HG03469 (cell line): ENCODE data around the gene TNFAIP6.
"Not testable (repeated sequence)": the region's sequence is repeated elsewhere in the genome, so short reads cannot be mapped to it uniquely, and the experiment has no call there.

ENCODE experiments used
- ATAC-seq: cut with Tn5 transposase; IDR thresholded peaks from one replicate; pipeline ENCODE4 v1.9.1; 2021; ENCODE audit warnings: mild to moderate bottlenecking, moderate library complexity, moderate number of reproducible peaks; ENCODE audit not compliant: unreplicated experiment

The TNFAIP6 gene

GRCh38 chr2:151357359-151357758 lies at the start of gene TNFAIP6:
Gene TNFAIP6 (plus strand): TSS chr2:151357592. CDS start chr2:151357667, 75 bp downstream.
- ATAC-seq, result no peak

GRCh38 chr2:151310313-151310712 lies 47.1 kb upstream of the TNFAIP6 start:
- not testable (repeated sequence) for ATAC-seq

GRCh38 chr2:151312440-151312839 lies 45.0 kb upstream of the TNFAIP6 start:
- not testable (repeated sequence) for ATAC-seq

- ATAC-seq, result no peak
Observed at GRCh38 chr2:151315381-151315903, 42.0 kb upstream of the TNFAIP6 start.

GRCh38 chr2:151325581-151326095 lies 31.8 kb upstream of the TNFAIP6 start:
- ATAC-seq, result no peak

- ATAC-seq, result no peak
Observed at GRCh38 chr2:151326554-151326953, 30.8 kb upstream of the TNFAIP6 start.

GRCh38 chr2:151329998-151330397 lies 27.4 kb upstream of the TNFAIP6 start:
- no peak for ATAC-seq

GRCh38 chr2:151333083-151333482 lies 24.3 kb upstream of the TNFAIP6 start:
- no peak for ATAC-seq

- no peak for ATAC-seq
Observed at GRCh38 chr2:151334082-151334815, 23.1 kb upstream of the TNFAIP6 start.

GRCh38 chr2:151336863-151337371 lies 20.5 kb upstream of the TNFAIP6 start:
- ATAC-seq, result no peak

GRCh38 chr2:151337643-151338042 lies 19.7 kb upstream of the TNFAIP6 start:
- no peak for ATAC-seq

- no peak for ATAC-seq
Observed at GRCh38 chr2:151338115-151338514, 19.3 kb upstream of the TNFAIP6 start.

- ATAC-seq, result no peak
Observed at GRCh38 chr2:151343073-151343472, 14.3 kb upstream of the TNFAIP6 start.

- not testable (repeated sequence) for ATAC-seq
Observed at GRCh38 chr2:151344191-151344590, 13.2 kb upstream of the TNFAIP6 start.

- ATAC-seq, result no peak
Observed at GRCh38 chr2:151344906-151345305, 12.5 kb upstream of the TNFAIP6 start.

- no peak for ATAC-seq
Observed at GRCh38 chr2:151347294-151347693, 10.1 kb upstream of the TNFAIP6 start.

- ATAC-seq, result no peak
Observed at GRCh38 chr2:151347906-151348305, 9.5 kb upstream of the TNFAIP6 start.

GRCh38 chr2:151350579-151351195 lies 6.7 kb upstream of the TNFAIP6 start:
- no peak for ATAC-seq

- ATAC-seq, result no peak
Observed at GRCh38 chr2:151353995-151354394, 3.4 kb upstream of the TNFAIP6 start.

- no peak for ATAC-seq
Observed at GRCh38 chr2:151354807-151355206, 2.6 kb upstream of the TNFAIP6 start.

- ATAC-seq, result no peak
Observed at GRCh38 chr2:151358166-151358970, 976 bp downstream of the TNFAIP6 start.
